Hematopoietic multipotent progenitor cell treated with erythropoietin and hydrocortisone succinate and interleukin-3 and kit ligand, for 15 days (in vitro differentiated cells): ENCODE results near the gene PYHIN1.

ENCODE experiments used
- DNase-seq: peaks from one replicate; pipeline ENCODE4 v3.0.0-alpha.2; 2015; ENCODE audit warnings: low spot score

PYHIN1 gene

DNA sequence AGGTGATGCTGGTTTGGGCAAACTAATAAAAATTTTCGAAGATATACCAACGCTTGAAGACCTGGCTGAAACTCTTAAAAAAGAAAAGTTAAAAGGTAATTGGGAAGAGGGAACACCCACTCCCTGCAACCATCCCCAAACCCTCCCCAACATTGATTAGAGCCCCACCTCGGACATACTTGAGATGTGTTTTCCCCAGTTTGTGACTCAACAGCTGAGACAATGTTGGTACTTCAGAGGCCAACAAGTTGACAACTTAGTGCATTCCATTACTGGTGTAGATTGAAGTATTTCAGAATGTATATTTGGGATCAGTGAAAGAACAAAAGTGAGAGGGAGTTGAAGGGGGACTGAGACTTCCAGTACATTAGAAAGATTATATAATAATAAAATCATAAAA, 83.5 kb downstream of the PYHIN1 start:
- no peak for DNase-seq

DNA sequence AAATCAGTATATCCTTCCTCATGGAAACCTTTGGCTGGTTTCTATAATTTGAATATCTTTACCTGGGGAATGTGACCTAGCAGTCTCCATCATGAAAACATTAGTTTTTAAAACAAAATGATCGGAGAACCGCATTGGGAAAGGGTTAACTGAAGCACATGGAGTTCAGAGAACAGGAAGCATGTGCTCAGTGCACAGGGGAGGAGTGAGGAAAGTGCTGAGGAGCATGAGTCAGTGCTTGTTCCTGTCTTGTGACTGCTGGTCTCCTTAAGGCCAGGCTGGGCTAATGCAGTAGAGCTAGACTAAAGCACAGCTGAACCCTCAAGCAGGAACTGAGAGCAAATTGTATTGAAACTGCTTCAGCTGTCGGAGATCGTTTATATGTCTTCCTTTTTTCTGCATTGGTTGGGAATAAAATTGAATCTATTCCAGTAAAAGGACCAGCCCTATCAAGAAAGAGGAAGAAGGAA, 84.1 kb downstream of the PYHIN1 start:
- no peak for DNase-seq

GRCh38 chr1:159023723-159024122, 92.4 kb downstream of the PYHIN1 start:
- no peak for DNase-seq

- DNase-seq, result no peak
Observed at GRCh38 chr1:159025043-159025442, 93.7 kb downstream of the PYHIN1 start.
